HepG2 (cell line): ENCODE results near the gene MTHFS. TPM values are rescaled to one million over a fixed set of nuclear protein-coding genes. Genes with fewer than 3 reads are reported as not detected.
A peak's percentile ranks its signal among the peaks of the same experiment; 100 is the strongest.

Experiments
- AHR ChIP-seq: IDR thresholded peaks from 2 replicates; pipeline ENCODE4 v1.6.1; 2018; ENCODE audit warnings: missing genetic modification reagents, missing compliant biosample characterization
- BCL6 ChIP-seq: IDR thresholded peaks from 2 replicates; pipeline ENCODE4 v1.6.1; 2016; ENCODE audit warnings: missing genetic modification reagents, missing compliant biosample characterization
- BRD4 ChIP-seq: sonication (generic); formaldehyde crosslinking; IDR thresholded peaks from 2 replicates; pipeline ENCODE4 v1.4.0; 2020; ENCODE audit warnings: missing genetic modification reagents
- ELF1 ChIP-seq: sonication (generic); formaldehyde crosslinking; IDR thresholded peaks from 2 replicates; pipeline ENCODE4 v1.4.0; 2020; ENCODE audit warnings: missing genetic modification reagents
- HNF4A ChIP-seq: sonication (generic); formaldehyde crosslinking; IDR thresholded peaks from 2 replicates; pipeline ENCODE4 v1.4.0; 2020; ENCODE audit warnings: missing genetic modification reagents
- JUND ChIP-seq: sonication (generic); formaldehyde crosslinking; IDR thresholded peaks from 2 replicates; pipeline ENCODE4 v1.8.0; 2022; ENCODE audit warnings: mild to moderate bottlenecking, missing genetic modification reagents
- MXI1 ChIP-seq: IDR thresholded peaks from 3 replicates; pipeline ENCODE4 v1.6.1; 2012; ENCODE audit warnings: low read depth, low read length, inconsistent platforms, borderline replicate concordance
- NFIC ChIP-seq: IDR thresholded peaks from 2 replicates; pipeline ENCODE4 v1.6.1; 2012; ENCODE audit warnings: mild to moderate bottlenecking, low read length, inconsistent platforms
- NR3C1 ChIP-seq: sonication (generic); formaldehyde crosslinking; IDR thresholded peaks from 2 replicates; pipeline ENCODE4 v1.4.0; 2020; ENCODE audit warnings: missing genetic modification reagents
- TFDP1 ChIP-seq: IDR thresholded peaks from 2 replicates; pipeline ENCODE4 v1.6.1; 2016; ENCODE audit warnings: missing compliant biosample characterization, missing genetic modification reagents, borderline replicate concordance
- ZNF367 ChIP-seq: sonication (generic); formaldehyde crosslinking; IDR thresholded peaks from 2 replicates; pipeline ENCODE4 v1.4.0; 2020; ENCODE audit warnings: missing genetic modification reagents, borderline replicate concordance
- ZNF383 ChIP-seq: sonication (generic); formaldehyde crosslinking; IDR thresholded peaks from 2 replicates; pipeline ENCODE4 v1.4.0; 2020; ENCODE audit warnings: missing genetic modification reagents, mild to moderate bottlenecking, borderline replicate concordance
- ZNF547 ChIP-seq: sonication (generic); formaldehyde crosslinking; IDR thresholded peaks from 2 replicates; pipeline ENCODE4 v1.5.1; 2020; ENCODE audit warnings: mild to moderate bottlenecking, missing genetic modification reagents
- ZNF597 ChIP-seq: sonication (generic); formaldehyde crosslinking; IDR thresholded peaks from 2 replicates; pipeline ENCODE4 v1.5.0; 2020; ENCODE audit warnings: missing genetic modification reagents
- ZNF639 ChIP-seq: conservative IDR thresholded peaks from 2 replicates; pipeline ENCODE4 v1.6.1; 2018; ENCODE audit warnings: missing genetic modification reagents
- ZNF761 ChIP-seq: sonication (generic); formaldehyde crosslinking; conservative IDR thresholded peaks from 2 replicates; pipeline ENCODE4 v1.4.0; 2020; ENCODE audit warnings: mild to moderate bottlenecking, missing genetic modification reagents
- ZNF800 ChIP-seq: sonication (generic); formaldehyde crosslinking; IDR thresholded peaks from 2 replicates; pipeline ENCODE4 v1.4.0; 2020; ENCODE audit warnings: missing genetic modification reagents
- polyA plus RNA-seq, 8 experiments: library from polyadenylated mRNA; depleted of rRNA in 3 of 8; stranded (reverse) in 7 of 8; unstranded in 1 of 8; fragments of >200 nt; fragmentation: Illumina TruSeq in 4 of 8; extraction: Trizol in 4 of 8; gene quantifications; 2 replicates each; pipeline versions ENCODE4 v1.2.1 to v1.2.3, GENCODE V29; 2011 to 2016; ENCODE audit warnings: low read depth in 4 of 8, missing spikeins in 1 of 8, mixed read lengths in 1 of 8; ENCODE audit not compliant: insufficient read depth in 1 of 8
- total RNA-seq, 5 experiments: library from RNA; depleted of rRNA; stranded (reverse); fragments of >200 nt; fragmentation: Illumina TruSeq; extraction: Trizol; gene quantifications; 2 replicates each; pipeline ENCODE4 v1.2.3, GENCODE V29; 2016; ENCODE audit warnings: low read depth in 1 of 5
- TF ChIP-seq, protein P1 (sequence below): sonication (generic); formaldehyde crosslinking; IDR thresholded peaks from 2 replicates; pipeline ENCODE4 v1.4.0; 2020; ENCODE audit warnings: mild to moderate bottlenecking, low read depth, missing genetic modification reagents

MTHFS gene
- total and polyA plus RNA-seq, 2 of the 13 experiments (the other 11 are each of a cell fraction or from before 2014, with no cell fraction given): 37.0 to 49.7 TPM

GRCh38 chr15:79896634-79897379 lies at the start of gene MTHFS (continued):
- TF ChIP-seq, protein P1, sequence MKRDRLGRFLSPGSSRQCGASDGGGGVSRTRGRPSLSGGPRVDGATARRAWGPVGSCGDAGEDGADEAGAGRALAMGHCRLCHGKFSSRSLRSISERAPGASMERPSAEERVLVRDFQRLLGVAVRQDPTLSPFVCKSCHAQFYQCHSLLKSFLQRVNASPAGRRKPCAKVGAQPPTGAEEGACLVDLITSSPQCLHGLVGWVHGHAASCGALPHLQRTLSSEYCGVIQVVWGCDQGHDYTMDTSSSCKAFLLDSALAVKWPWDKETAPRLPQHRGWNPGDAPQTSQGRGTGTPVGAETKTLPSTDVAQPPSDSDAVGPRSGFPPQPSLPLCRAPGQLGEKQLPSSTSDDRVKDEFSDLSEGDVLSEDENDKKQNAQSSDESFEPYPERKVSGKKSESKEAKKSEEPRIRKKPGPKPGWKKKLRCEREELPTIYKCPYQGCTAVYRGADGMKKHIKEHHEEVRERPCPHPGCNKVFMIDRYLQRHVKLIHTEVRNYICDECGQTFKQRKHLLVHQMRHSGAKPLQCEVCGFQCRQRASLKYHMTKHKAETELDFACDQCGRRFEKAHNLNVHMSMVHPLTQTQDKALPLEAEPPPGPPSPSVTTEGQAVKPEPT (CRISPR knock-in tag): peak; percentile 67; the same call in 1 of the 2 replicates
- TF ChIP-seq ZNF639 (CRISPR knock-in tag): peak; percentile 75; the same call in 1 of the 2 replicates
- peak; percentile 19; the same call in 1 of the 2 replicates for TF ChIP-seq ELF1 (CRISPR knock-in tag)
- TF ChIP-seq JUND: no peak
- no peak; the same call in 1 of the 2 replicates for TF ChIP-seq NFIC
- no peak for TF ChIP-seq NR3C1 (CRISPR knock-in tag)
- TF ChIP-seq ZNF597 (CRISPR knock-in tag): 0 out of 2 replicates have a peak, but pooled peaks have one; percentile 37
- TF ChIP-seq BRD4: peak; percentile 94
- TF ChIP-seq MXI1: peak; percentile 23; the same call in 1 of the 3 replicates
- TF ChIP-seq ZNF800: peak; percentile 82; the same call in 1 of the 2 replicates
- peak; percentile 84 for TF ChIP-seq ZNF761 (CRISPR knock-in tag)
- peak; percentile 80 for TF ChIP-seq TFDP1
- peak; percentile 87 for TF ChIP-seq ZNF547 (CRISPR knock-in tag)
- peak; percentile 52 for TF ChIP-seq HNF4A (CRISPR knock-in tag)
- no peak for TF ChIP-seq ZNF383 (CRISPR knock-in tag)
- TF ChIP-seq BCL6 (CRISPR knock-in tag): 0 out of 2 replicates have a peak, but pooled peaks have one; percentile 34
- TF ChIP-seq ZNF367 (CRISPR knock-in tag): peak; percentile 82; the same call in 1 of the 2 replicates
- TF ChIP-seq AHR: 0 out of 2 replicates have a peak, but pooled peaks have one; percentile 61
